Fibroblast of skin of abdomen (primary cell): ENCODE data around the gene SECISBP2L.
A peak's percentile ranks its signal among the peaks of the same experiment; 100 is the strongest.

Experiments used
- DNase-seq: peaks from one replicate; pipeline ENCODE4 v3.0.0-alpha.2; 2013

The SECISBP2L gene

GRCh38 chr15:49060710-49061495 is 14.7 kb upstream of the SECISBP2L start:
- peak; percentile 45 for DNase-seq

DNA sequence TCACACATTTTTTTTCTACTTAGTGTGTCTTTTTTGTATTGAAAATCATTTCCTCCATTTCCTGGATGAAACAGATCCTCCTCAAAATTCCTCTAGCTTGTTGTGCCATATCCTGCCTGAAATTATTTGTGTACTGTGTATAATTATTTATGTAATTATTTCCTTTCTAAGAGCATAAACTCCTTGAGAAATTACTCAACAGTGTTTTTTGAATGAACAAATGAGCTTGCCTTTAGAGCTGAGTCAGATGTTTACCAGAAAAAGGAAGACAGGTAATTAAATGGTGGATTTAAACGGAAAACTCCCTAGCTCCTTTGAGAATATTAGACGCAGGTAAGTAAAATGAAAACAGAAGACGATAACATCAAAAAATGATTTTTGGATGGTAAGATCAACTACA is 13.2 kb upstream of the SECISBP2L start:
- no peak for DNase-seq

GRCh38 chr15:49058559-49058958 is 12.3 kb upstream of the SECISBP2L start:
- no peak for DNase-seq

GRCh38 chr15:49055630-49056029 is 9.4 kb upstream of the SECISBP2L start:
- no peak for DNase-seq

GRCh38 chr15:49052662-49053061 is 6.4 kb upstream of the SECISBP2L start:
- no peak for DNase-seq

DNA sequence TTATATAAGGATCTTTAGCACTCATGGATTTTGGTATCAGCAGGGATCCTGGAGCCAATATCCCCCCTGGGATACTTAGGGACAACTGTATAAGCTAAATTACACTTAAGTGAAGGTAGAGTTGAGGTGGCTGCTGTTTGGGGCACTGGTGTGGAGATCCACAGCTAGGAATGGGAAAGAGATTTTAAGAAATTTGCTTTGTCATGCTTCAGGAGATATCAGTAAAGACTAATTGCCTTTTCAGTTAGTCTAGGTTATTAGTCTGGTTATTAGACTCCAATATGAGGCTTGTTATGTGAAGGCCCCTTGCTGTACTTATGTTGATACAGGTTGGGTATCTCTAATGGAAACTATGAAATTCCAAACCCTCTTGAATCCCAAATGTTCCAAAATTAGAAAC is 1.2 kb upstream of the SECISBP2L start:
- DNase-seq: no peak

- peak; percentile 31 for DNase-seq
Observed at GRCh38 chr15:49045751-49046219, 461 bp downstream of the SECISBP2L start.

DNA sequence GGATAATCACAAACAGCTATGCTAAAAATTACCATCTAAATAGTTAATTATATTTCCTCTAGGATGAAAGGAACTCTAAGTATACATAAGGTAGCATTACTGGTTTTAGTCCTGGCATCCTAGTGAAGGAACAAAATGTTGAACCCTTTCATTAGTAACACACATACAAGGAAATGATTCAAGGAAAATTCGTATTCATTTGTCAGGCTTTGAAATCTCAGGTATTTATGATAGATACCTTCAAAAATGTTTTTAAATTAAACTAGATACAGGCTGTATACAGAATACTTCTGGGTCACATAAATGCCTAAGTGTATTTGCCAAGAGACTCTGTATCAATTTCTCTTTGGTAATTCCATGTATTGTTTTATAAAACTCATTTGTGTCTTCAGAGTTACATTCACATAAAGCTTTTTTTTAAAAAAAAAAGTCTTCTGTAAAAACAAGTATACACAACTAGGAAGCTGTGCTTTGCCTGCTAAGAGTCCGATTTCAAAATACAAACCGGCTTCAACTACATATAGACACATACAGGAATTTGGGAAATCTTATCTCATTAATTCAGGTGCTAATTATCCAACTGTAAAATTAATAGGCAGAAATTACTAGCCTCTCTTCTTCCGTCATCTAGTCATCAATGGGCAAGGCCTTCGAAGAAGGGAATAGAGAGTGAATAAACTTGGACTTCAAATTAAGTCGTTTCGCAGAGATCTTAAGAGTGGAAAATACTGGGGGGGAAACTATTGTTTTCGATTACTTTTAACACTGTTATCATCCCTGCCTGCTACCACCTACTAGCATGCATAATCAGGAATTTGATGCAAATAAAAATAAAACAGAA is 1.3 kb downstream of the SECISBP2L start:
- no peak for DNase-seq

GRCh38 chr15:49044002-49044401 is 2.2 kb downstream of the SECISBP2L start:
- DNase-seq: no peak

GRCh38 chr15:49042165-49042564 is 4.1 kb downstream of the SECISBP2L start:
- no peak for DNase-seq

DNA sequence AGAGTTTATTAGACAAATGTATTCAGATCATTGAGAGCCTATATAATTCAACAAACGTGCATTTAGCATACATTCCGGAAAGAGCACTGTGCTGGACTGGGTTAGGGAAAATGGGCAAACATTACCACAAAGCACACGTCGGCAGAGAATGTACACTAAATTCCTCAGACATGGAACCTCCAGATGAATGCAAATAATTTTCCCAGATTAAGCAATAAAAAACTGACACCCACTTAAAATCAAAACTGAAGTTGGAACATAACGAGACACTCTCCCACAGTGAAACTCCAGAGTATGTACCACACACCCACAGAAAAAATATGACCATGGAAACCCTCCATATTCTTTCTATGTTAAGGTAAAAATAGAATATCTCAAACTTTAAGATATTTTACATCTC is 4.8 kb downstream of the SECISBP2L start:
- DNase-seq: peak; percentile 44

- no peak for DNase-seq
Observed at GRCh38 chr15:49040151-49040550, 6.1 kb downstream of the SECISBP2L start.

DNA sequence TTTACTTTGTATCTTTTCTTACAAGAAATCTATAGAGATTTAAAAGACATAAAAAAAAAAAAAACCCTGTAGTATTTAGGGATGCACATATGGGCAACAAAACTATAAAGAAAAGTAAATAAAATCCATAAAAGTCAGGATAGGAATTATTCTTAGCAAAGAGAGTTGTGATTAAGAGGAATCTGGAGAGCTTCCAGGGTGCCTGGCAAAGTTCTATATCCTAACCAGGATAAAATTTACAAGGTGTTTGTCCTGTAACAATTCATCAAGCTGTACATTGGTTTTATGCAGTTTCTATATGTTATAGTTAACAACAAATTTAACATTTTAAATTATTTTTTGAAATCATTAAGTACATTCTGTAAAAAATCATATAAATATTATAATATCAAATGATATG is 7.9 kb downstream of the SECISBP2L start:
- DNase-seq: peak; percentile 14

DNA sequence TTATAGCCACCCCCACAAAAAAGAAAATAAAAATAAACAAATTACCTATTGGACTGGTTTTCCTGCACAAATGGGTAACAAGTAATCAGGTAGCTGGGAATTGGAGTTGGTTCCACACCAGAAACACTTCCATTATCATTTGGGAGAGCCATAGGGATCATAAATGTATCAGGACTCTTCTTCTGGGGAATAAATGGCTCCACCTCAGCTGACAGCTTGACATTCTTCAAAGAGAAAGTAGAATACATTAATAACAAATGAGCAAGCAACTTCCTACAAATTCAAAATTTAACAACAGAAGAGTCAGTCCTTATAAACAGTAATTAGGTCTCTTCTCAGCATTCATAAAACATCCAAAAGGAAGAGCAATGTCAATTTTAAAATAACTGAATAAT is 8.7 kb downstream of the SECISBP2L start:
- DNase-seq: no peak

DNA sequence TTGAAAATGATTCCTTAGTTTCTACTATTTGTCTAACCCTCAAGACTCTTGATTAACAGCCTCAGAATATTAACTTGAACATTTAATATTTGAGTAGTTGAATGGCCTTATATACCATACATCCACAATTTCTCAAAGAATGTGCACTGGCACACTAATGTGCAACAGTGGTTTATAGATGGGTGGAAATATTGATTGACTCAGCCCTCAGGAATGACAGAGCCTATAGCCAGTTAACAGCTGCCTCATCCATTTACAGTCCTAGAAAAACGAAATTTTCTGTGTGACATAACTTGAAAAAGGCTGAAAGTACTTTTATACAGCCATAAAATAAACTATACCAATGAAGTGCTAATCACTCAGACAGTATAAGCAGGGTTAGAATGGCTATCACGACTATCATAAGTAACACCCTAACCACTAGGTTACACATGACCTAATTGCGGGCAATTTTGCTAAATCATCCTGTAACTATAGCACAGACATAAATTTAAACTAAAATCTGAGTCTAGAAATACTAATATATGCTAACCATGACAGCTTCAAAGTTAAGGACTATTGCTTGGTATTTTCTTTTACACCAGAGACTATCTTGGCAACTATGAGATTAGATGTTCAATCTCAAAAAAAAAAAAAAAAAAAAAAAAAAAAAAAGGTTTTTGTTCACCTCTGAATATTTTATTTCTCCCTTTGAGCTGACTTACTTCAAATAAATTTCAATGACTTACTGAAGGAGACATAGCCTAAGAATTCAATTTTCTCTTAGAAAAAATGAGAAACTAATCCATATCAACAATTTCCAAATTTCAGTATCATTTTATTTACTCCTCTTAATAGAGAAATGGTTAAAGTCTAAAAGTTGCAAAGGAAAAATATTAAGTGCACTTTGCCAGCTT is 9.3 kb downstream of the SECISBP2L start:
- peak; percentile 83 for DNase-seq

GRCh38 chr15:49035825-49036224 is 10.4 kb downstream of the SECISBP2L start:
- no peak for DNase-seq

DNA sequence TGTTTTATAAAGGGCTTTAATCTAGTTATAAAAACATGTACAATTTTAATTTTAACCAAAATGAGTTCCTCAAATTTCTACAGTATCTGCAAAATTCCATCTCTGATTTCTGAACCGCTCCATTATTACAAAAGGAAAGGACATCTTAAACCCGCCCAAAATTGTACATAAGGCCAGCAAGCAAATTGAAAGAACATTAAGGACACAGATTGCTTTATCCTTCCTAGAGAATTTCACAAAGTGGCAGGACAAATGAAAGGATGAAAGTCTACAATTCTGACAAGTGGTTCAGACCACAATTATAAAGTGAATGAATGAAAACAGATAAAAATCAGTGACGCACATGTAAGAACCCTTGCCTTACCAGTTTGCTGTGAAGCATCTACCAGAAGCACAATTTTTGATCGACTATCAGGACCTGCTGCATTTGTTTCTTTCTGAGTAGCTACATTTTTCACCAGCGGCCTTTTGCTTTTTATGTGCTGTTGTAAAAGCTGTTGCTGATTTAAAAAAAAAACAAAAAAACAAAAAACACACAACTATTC is 13.6 kb downstream of the SECISBP2L start:
- DNase-seq: no peak

GRCh38 chr15:49031804-49032203 is 14.4 kb downstream of the SECISBP2L start:
- DNase-seq: no peak

- DNase-seq: no peak
Observed at GRCh38 chr15:49026700-49027099, 19.5 kb downstream of the SECISBP2L start.

- no peak for DNase-seq
Observed at GRCh38 chr15:49024840-49025239, 21.4 kb downstream of the SECISBP2L start.

DNA sequence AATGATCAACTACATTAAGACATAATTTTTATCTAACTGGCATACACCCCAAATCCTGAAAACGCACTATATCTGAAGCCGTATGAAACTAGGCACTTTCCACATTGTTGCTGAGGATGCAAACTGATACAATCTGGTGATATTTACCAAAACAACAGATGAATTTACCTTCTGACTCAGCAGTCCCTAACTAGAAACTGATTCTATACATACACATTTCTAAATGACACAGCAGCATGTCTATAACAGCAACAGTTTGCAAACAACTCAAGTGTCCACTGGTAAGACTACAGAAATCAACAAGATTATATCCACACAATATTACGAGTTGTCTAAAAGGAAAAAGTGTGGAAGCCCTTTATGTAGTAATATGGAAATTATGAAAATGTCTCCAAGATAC is 22.9 kb downstream of the SECISBP2L start:
- no peak for DNase-seq

GRCh38 chr15:49015896-49016295 is 30.4 kb downstream of the SECISBP2L start:
- DNase-seq: no peak
